Measurements from ENCODE around the gene DST.
"Not testable (repeated sequence)": the region's sequence is repeated elsewhere in the genome, so short reads cannot be mapped to it uniquely, and the experiment has no call there.

DST gene

DNA sequence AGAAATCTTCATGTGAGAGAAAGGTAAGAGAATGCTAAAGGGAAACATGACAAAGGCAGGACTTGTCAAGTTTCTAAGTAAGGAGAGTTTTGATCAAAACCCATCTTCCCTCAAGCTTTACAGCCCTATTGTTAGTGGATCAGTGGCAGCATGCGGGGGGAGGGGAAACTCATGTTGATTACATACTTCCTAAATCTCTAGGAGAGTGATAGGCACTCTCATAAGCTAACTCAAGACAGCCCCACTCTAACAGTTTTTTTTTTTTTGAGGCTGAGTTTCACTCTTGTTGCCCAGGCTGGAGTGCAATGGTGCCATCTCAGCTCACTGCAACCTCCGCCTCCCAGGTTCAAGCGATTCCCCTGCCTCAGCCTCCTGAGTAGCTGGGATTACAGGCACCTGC, 18.6 kb upstream of the DST start:
- not testable (repeated sequence) for DNase-seq

DNA sequence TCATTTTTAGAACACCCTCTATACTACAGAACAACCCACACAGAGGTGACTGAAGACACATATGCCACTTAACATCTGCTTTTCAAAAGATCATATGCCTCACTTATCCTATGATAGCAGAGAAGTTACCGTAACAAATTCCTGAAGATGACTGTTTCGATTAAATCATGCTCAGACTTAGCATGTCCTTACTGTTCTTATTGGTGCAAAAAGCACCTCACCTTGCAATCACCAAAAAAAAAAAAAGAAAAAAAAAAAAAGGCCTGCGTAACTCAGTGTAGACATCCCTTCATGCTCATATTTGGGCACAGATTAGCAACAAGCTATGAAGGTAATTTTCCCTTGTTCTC, 17.7 kb upstream of the DST start:
- no peak for DNase-seq

DNA sequence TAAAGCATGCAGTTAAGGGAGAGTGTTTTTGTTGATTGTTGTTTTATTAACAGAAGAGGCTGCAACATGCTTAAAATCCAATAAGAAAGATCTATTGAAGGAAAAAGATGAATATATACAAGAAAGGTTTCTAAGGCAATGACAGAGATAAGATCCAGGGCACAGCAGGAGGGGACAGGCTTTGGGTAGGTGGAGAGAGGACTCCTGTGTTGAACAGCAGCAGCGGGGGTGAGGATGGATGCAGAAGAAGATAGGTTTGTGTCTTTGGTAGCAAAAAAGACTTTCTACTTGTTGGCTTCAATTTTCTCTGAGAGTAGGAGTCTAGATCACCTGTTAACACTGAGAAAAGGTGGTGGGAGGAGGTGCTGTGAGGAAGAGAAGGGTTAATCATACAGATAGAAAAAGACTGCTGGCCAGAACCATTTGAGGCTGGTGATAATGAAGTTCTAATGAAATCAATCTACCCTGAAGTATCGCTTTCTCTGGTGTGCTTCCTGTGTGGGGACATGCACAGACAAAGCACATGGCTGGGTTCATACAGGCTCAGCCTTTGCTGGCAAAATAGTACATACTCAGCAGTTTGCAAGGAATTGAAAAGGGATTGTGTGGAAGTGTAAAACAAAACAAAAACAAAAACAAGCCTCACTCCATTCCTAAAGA, 17.2 kb upstream of the DST start:
- DNase-seq = no peak

DNA sequence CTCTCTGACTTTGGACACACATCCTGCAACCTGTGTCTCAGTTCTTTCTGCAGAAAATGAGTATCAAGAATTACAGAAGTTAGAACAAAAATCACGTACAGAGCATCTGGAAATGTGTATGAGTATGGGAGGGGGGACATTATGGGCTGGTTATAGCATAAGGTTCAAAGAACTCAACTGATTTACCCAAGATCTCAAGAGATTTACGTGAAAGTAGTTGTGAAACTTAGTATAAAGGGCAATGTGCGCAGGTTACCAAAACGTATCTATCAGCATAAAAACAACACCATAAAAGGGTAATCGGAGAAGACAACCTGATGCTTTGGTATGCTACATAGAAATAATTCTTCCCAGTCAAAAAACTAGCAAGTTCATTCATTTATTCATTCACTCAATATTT, 15.6 kb upstream of the DST start:
- no peak for DNase-seq

DNA sequence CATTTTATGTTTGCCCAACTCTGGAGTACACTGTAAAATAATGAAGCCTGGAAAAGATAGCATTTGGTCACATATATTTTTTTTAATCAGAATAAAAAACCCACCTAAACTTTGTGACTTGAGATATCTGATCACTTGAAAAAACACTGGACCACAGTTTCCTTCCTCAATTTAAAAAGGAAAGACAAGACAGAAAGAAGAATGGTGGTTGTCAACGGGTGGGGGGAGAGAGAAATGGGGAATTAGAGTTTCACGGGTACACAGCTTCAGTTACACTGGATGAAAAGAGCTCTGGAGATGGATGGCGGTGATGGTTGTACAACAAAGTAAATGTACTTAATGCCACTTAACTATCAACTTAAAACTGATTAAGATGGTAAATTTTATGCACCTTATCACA, 14.7 kb upstream of the DST start:
- no peak for DNase-seq

DNA sequence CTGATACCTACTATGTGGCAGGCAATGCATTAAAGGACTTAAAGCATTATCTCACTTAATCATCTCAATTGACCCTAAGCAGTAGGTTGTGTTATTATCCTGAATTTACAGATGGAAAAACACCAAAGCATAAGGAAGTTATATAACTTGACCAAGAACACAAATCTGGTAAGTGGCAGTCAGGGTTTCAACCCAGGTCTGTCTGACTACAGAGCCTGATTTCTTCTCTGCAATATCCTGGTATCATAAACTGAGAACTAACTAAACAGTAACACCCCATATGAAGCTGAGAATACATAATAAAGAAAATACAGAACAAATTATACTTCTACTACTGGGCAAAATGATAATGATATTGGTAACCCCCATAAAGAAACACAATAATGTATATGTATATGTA, 13.8 kb upstream of the DST start:
- DNase-seq = no peak

DNA sequence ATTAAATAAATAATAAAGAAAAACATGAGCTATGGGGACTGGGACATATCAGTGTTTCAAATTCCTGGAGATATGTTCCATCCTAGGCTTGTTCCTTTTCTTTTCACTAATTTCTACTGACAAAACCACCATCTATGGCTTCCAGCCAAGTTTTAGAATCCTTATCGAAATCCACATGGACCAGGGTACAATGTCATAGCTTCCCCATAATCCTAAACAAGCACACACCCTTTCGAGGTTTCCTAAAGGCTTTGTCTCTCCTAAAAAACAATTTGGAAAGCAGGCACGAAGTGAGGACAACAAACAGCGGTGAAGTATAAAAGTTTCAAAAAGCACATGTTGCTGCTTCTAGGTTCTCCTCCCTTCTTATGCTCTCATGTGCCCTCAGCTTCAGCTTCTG, 13.3 kb upstream of the DST start:
- no peak for DNase-seq

DNA sequence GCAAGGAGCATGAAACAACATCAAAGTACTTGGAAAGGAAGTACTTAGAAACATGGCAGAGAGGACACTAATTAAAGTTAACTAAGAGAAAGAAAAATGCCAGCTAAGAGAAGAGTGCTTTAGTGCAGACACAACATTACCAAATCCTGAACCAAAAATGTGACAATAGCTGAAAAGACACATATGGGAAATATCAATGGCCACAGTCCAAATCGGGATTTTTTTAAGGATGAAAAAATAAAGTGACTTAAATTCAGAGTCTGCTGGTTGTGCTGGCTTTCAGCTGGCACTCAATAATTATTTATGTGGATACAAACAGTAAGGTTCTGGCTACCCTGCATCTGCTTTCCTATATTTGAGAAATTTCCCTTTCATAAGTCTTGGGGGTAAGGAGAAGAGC, 12.6 kb upstream of the DST start:
- DNase-seq = no peak

DNA sequence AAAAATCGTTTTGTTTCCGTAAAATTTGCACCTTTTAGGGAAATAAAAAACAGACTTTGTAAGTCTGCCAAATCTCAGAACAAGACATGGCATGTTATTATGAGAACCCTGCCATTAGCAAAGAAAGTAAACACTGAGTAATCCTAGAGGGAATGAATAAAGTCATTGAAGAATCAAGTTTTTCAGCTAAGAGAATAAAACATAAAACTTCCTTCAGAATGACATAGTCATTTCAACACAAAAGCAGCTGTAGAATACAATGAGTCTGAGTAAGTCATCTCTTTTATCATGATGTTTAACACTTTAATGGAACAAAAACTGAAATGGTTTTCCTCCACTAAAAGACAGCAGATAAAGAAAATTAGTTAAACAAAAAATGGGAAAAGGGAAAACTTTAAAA, 10.3 kb upstream of the DST start:
- no peak for DNase-seq

DNA sequence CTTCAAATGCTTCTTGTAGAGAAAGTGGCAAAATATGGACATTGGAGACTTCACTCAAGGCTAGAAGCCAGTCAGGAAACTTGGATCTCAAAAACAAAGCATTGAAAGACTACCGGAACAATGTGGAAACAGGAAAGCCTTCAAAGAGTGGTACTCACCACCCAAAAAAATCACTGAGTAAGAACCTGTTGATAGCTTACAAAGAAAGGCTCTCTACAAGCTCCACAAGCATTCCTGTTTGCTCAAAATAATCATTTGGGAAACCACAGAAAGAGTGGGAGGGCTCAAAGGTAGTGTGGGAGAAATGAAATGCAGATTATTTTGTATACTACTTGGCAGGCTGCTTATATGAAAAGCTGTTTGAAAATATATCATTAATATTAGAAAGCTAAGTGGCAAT, 9.5 kb upstream of the DST start:
- peak; percentile 47 for DNase-seq

DNA sequence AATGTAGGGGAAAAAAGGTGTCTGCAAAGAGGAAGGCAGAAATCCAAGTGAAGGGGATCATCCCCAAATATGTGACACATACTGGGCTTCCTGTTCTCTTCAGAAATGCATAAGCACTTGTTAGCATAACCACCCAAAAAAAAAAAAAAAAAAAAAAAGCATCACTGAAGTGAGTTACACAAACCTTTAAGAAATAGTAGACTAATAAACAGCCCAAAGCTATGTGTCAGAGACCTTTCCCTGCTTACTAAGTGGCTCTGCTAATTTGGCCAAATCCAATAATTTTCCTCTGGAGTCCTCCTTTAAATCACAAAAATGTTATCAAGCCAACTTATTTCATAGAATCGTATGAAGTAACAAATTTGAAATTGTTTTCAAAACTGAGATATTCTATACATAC, 7.5 kb upstream of the DST start:
- DNase-seq = no peak

DNA sequence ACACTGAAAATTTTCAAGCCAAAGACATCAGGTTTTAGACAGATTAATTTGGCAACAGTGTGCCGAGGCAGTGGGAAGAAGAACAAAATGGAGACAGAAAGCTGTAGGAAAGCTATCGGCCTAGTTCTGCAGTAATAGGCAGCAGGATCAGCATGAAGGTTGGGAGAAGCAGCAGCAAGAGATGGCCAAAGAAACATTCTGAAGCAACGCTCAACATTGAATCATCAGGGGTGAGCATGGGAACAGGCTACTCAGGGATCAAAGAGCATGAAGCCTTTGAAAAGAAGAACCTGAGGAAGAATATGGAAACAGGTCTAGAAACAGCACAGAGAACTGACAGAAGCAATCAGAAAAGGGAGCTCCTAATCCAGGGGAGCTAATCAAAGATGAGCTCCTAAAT, 7.1 kb upstream of the DST start:
- no peak for DNase-seq

DNA sequence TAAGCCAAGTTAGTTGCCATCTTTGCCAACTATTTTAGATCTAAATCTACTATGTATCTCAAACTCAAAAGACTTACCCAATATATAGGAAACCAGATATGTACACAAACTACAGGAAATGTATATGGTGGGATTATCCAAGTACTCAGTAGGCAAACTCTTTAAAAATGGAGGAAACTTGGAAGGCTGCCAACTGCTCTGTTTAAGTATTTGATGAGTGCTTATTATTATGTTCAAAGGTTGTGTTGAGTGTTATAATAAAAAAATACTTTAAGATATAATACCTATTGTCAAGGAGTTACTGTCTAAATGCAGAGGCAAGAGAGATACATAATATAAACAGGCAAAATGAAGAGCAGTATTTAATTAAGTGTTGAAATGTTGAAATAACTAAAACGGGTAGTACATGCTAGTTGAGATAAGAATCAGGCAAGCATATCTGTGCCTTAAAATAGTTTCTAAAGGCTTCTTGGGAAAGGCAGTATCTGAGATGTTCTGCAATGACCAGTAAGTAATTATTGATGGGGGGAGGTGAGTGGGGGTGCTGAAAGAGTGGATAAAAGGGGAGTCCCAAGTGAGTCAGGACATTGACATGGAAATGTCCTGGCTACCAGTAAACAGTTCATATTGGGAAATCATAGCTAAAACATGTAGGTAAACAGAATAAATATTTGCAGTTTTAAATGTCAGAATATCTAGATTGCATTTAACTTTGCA, 6.5 kb upstream of the DST start:
- no peak for DNase-seq

DNA sequence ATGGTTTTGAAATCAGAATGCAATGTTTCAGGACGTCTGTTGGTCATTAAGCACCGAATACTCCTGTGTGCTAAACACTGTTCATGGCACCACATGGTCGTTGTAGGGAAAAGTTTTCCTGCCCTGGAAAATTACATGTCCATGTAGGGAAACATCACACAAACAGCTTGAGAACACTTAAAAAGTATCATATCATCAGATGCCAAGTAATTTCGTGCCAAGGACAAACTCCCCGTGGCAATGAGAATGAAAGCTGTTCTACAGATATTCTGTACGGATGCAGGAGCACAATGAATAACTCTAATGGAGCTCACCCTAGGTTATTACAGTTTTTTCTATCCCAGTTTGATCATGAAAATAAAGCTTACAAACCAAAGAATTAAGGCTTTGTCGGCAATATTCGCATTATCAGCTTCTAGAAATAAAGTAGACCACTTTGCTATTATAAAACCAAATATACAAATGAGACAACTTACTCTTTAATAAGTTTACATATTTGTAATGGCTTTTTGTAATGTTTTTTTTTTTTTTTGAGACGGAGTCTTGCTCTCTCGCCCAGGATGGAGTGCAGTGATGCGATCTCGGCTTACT, 4.6 kb upstream of the DST start:
- DNase-seq = no peak

DNA sequence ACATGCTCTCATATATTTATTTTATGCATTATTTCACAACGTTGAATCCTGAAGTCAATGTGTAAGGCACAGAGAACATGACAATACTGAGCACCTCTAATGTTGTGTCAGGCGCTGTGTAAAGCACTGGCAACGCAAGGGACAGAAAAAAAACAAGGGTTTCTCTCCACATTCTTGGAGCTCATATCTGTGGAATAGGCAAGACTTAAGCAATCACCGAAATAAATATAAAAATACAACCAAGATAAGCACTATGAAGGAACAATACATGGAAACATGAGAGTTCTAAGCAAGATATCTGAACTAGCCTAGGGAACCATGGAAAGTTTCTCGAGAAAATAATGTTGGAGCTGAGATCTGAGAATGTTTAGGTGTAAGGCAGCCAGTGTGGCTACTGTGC, 1.7 kb upstream of the DST start:
- no peak for DNase-seq

DNA sequence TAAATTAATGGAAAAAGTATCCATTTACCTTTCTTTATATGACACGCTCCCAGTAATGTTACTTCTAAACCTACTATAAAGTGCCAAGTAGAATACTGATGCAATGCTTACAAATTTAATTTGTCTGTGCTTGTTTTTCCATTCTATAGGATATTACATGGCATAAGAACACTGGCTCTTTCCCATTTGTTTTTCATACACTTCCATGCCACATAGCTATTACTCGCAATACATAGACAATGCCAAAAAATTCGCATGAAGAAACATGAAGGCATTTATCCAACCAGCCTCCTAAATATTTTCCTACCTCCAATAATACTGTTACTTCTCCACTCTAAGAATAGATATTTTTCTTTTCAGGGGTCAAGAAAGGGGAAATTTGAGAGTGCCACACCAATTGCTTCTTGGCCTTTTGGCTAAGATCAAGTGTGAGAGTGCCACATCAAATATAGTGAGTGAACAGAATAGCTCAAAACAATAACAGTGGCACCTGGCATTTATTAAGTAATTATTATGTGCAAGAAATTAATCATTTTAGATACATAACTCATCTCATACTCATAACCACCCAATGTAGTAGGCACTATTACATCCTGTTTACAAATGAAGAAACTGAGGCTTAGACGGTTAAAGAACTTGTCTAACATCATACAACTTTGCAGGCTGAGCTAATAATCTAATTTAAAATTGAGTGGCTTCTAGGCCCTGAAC, 845 bp upstream of the DST start:
- DNase-seq = no peak

DNA sequence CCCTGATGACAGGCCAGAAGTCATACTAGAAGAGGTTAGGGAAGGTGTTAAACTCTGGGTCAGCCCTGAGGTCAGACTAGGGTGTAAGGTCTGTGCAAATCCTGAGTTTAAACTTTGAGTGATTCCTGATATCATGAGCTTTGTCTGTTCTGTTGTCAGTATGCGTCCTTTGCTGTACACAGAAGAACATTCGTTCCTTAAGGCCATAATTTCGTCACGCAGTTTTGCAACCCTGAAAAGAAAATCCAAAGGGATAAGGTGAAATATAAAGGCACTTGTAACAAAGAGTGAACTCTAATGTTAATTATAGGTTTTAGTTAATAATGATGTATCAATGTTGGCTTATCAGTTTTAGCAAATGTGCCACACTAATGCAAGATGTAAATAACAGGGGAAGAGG, 2.3 kb downstream of the DST start:
- no peak for DNase-seq

DNA sequence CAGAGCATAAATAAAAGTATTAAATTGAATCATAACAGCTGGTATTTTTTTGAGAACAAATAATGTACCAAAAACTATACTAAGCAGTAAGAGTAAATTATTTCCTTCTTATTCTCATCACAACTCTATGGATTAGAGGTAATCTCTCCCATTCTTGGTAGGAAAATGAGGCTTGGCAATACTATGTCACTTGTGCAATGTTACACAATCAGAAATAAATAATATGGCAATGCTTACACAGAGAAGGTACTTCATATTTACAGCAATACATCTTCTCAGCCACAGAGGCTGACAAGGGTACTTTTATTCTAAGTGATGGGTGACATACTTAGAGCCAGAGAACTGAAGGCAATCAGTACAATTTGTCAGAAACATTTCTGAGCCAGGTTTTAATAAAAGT, 3.9 kb downstream of the DST start:
- no peak for DNase-seq

DNA sequence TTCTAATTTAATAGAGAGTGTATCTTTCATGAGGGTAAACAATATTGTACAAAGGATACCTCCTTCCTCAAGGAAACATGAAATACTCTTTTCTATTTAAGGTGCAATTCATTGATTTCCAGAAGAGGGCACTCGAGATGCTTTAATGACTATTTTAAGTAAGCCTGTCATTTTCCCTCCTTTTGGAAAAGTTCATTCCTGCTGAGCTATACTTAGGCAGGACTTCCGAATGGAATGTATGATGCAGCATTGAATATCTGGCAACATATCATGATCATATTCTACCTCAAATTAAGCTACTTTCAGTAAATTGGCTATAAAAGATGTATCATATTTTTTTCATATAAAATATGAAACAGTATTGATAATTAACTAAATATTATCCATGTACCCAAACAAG, 5.0 kb downstream of the DST start:
- peak; percentile 38 for DNase-seq

DNA sequence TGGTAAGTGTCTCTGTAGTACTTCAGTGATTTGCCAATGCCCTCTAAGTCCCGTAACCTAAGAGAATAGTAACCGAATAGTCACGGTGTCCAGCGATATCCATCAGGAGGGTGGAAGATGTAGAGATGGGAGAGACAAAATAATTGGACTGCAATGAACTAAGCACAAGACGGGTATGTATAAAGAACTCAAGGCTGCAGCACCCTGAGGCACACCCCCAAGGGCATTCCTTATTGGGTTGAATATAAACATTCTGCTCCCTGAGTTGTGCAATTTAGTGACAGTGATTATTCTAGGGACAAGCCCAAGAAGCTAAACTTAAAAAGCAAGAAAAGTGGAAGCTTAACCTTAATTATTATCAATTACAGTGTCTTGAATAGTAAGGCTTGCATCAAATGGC, 14.6 kb downstream of the DST start:
- DNase-seq = no peak

DNA sequence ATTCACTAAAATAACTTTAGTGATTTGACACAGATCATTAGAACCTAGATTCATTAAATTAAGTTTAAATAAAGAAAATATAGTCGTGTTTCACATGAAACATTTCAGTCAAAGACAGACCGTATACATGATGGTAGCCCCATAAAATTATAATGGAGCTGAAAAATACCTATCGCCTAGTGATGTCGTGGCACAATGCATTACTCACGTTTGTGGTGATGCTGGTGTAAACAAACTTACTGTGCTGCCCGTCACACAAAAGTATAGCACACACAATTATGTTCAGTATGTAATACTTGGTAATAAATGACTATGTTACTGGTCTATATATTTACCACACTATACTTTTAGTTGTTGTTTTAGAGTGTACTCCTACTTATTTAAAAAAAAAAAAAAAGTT, 17.3 kb downstream of the DST start:
- DNase-seq = no peak

DNA sequence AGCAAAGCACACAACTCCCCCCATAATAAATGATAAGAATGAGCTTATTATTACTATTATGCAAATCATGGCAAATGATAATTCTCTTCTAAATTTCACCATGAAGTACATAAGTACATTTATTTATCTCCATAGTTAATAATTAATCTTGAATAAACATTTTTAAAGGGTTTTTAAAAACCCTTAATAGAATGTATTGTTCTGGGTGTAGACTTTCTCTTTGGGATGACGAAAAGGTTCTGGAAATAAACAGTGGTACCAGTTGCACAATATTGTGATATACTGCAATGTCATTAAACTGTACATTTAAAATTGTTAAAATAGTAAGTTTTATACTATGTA, 18.0 kb downstream of the DST start:
- no peak for DNase-seq

DNA sequence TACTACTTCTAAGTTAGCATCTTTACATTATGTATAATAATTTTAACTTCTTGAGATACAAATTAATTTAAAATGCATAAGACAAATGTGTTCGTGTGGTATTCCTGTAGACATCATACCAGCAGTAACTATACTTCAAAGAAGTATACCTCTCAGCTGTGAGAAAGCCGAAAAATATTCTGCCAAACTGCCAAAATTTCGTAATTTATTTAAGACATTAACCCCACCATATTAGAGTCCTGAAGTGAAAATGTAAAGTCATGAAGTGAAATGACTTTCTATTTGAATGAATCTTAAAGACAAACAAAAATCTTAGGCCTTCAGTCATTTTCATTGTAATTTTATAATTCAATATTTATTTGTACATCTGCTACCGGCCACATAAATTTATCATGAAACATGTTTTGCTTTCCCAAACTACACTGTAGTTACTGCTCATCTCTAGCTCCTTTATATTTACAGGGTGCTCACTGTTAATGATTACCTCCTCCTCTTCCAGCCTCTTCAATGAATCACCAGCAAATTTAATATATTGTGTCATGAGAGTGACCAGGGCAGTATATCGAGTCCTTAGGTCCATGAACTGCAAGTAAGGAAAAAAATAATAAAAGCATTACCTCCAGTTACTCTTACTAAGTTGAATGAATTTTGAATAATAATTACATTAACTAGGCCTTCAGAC, 18.5 kb downstream of the DST start:
- no peak for DNase-seq

All from NCI-H226 (cell line).